ENCODE measurements around the gene E2F8.

E2F8 gene

GRCh38 chr11:19220903-19221724 lies 19.6 kb downstream of the E2F8 start:
- Mint-ChIP-seq H3K4me3 (no peak overlapping the region), H3K27me3 (peaks cover 6% of the 10 kb centered on the region), H3K27ac (no peak overlapping the region), H3K4me1 (ENCODE audit: low read depth) (no peaks in the 10 kb centered on the region), H3K9me3 (no peaks in the 10 kb centered on the region), H3K36me3 (ENCODE audit: low read depth) (peaks cover 21% of the 10 kb centered on the region)
- no peak for DNase-seq

GRCh38 chr11:19218786-19219460 lies 21.8 kb downstream of the E2F8 start:
- no peak for DNase-seq

GRCh38 chr11:19218216-19218615 lies 22.5 kb downstream of the E2F8 start:
- H3K4me1 Mint-ChIP-seq (ENCODE audit: low read depth) = no peaks in the 10 kb centered on the region
- H3K9me3 Mint-ChIP-seq = no peaks in the 10 kb centered on the region
- peaks cover 19% of the 10 kb centered on the region for H3K27me3 Mint-ChIP-seq
- H3K36me3 Mint-ChIP-seq (ENCODE audit: low read depth) = no peaks in the 10 kb centered on the region
- H3K27ac Mint-ChIP-seq = no peak overlapping the region
- H3K4me3 Mint-ChIP-seq = no peak overlapping the region
- DNase-seq = no peak

More at GRCh38 chr11:19218786-19219460, 21.8 kb downstream of the E2F8 start:
- no peak overlapping the region for H3K4me3 Mint-ChIP-seq
- no peak overlapping the region for H3K27ac Mint-ChIP-seq
- H3K9me3 Mint-ChIP-seq = no peaks in the 10 kb centered on the region
- peaks cover 16% of the 10 kb centered on the region for H3K27me3 Mint-ChIP-seq
- no peaks in the 10 kb centered on the region for H3K4me1 Mint-ChIP-seq (ENCODE audit: low read depth)
- H3K36me3 Mint-ChIP-seq (ENCODE audit: low read depth) = peaks cover 4% of the 10 kb centered on the region

DNA sequence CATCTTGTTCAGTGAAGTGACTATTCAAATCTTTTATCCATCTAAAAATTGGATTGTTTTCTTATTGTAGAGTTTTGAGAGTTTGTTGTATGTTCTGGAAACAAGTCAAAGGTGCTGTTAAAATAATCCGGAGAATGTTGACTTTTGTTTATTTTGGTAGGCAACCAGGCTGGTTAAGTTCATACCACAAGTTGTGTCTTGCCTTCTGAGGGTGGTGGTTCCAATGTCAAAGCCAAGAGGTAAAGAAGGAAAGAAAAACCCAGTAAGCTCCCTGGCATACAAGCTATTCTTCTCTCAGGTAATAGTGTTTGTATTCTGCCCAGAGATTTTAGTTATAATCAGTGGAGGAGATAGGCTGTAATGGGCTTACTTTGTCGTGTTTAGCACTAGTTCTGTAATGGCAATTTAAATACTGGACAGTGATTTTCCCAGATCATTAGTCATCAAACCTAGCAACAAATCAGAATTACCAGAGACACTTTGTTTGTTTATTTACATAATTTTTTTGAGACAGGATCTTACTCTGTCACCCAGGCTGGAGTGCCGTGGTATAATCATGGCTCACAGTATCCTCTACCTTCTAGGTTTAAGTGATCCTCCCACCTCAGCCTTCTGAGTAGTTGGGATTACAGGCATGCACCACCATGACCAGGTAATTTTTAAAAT lies 23.9 kb downstream of the E2F8 start:
- H3K27ac Mint-ChIP-seq = no peak overlapping the region
- no peaks in the 10 kb centered on the region for H3K9me3 Mint-ChIP-seq
- no peak overlapping the region for H3K4me3 Mint-ChIP-seq
- H3K27me3 Mint-ChIP-seq = peaks cover 31% of the 10 kb centered on the region
- no peaks in the 10 kb centered on the region for H3K4me1 Mint-ChIP-seq (ENCODE audit: low read depth)
- DNase-seq = no peak
- no peaks in the 10 kb centered on the region for H3K36me3 Mint-ChIP-seq (ENCODE audit: low read depth)

GRCh38 chr11:19216021-19216420 lies 24.7 kb downstream of the E2F8 start:
- no peak for DNase-seq
- H3K27ac Mint-ChIP-seq = no peak overlapping the region
- H3K4me1 Mint-ChIP-seq (ENCODE audit: low read depth) = no peaks in the 10 kb centered on the region
- no peak overlapping the region for H3K4me3 Mint-ChIP-seq
- no peaks in the 10 kb centered on the region for H3K9me3 Mint-ChIP-seq
- peaks cover 33% of the 10 kb centered on the region for H3K27me3 Mint-ChIP-seq
- no peaks in the 10 kb centered on the region for H3K36me3 Mint-ChIP-seq (ENCODE audit: low read depth)

- no peaks in the 10 kb centered on the region for H3K4me1 Mint-ChIP-seq (ENCODE audit: low read depth)
- no peak overlapping the region for H3K4me3 Mint-ChIP-seq
- no peaks in the 10 kb centered on the region for H3K36me3 Mint-ChIP-seq (ENCODE audit: low read depth)
- H3K9me3 Mint-ChIP-seq = no peaks in the 10 kb centered on the region
- peaks cover 35% of the 10 kb centered on the region for H3K27me3 Mint-ChIP-seq
- H3K27ac Mint-ChIP-seq = no peak overlapping the region
- no peak for DNase-seq
Observed at GRCh38 chr11:19209617-19210370, 31.0 kb downstream of the E2F8 start.

DNA sequence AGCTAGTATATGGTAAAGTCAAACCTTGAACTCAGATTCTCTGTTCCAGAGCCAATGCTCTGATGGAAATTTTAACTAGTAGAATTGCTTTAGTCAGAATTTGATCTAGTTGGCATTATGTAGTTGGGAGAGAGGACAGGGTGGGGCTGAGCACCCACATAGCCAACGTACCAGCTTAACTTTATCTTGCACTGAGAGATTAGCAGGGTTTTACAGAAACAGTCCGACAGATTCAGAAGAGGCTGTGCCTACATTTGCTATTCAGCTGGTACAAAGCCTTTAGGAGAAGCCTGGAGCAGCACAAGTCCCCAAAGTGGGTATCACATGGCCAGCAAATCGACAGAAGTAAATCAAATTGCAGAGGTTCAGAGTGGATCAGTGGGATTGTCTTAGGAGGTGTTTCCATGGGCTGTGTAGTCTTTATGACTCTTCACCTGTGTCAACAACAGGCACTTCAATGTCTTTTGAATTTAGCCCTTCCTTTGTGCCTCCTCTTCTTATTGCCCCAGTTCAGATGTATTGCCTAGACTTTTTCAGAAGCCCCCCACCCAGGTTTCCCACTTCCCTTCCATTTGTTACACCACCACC lies 31.7 kb downstream of the E2F8 start:
- no peak overlapping the region for H3K27ac Mint-ChIP-seq
- H3K36me3 Mint-ChIP-seq (ENCODE audit: low read depth) = no peaks in the 10 kb centered on the region
- no peaks in the 10 kb centered on the region for H3K4me1 Mint-ChIP-seq (ENCODE audit: low read depth)
- no peak overlapping the region for H3K4me3 Mint-ChIP-seq
- H3K9me3 Mint-ChIP-seq = no peaks in the 10 kb centered on the region
- H3K27me3 Mint-ChIP-seq = peaks cover 29% of the 10 kb centered on the region
- DNase-seq = no peak

DNA sequence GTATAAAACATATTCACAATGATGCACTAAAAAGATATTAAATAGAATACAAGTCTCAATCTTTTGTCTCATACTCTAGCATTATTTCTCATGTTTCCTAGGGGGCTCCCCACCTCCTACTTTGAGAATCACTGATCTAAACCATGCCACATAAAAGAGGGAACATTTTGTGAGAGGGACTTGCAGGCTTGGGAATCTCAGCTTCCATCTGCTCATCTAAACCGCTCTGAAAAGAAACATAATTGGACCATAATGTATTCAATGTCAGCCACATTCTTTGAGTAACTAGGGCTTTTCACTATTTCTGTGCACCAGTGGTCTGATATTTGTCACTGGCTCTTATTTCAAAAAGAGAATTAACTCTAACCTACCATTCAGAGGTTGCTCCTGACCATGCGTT lies 32.6 kb downstream of the E2F8 start:
- Mint-ChIP-seq H3K4me1 (ENCODE audit: low read depth) (no peaks in the 10 kb centered on the region), H3K27me3 (peaks cover 25% of the 10 kb centered on the region), H3K4me3 (no peak overlapping the region), H3K36me3 (ENCODE audit: low read depth) (no peaks in the 10 kb centered on the region), H3K9me3 (no peaks in the 10 kb centered on the region), H3K27ac (no peak overlapping the region)
- DNase-seq = no peak

GRCh38 chr11:19204836-19205235 lies 35.9 kb downstream of the E2F8 start:
- no peak overlapping the region for H3K27ac Mint-ChIP-seq

DNA sequence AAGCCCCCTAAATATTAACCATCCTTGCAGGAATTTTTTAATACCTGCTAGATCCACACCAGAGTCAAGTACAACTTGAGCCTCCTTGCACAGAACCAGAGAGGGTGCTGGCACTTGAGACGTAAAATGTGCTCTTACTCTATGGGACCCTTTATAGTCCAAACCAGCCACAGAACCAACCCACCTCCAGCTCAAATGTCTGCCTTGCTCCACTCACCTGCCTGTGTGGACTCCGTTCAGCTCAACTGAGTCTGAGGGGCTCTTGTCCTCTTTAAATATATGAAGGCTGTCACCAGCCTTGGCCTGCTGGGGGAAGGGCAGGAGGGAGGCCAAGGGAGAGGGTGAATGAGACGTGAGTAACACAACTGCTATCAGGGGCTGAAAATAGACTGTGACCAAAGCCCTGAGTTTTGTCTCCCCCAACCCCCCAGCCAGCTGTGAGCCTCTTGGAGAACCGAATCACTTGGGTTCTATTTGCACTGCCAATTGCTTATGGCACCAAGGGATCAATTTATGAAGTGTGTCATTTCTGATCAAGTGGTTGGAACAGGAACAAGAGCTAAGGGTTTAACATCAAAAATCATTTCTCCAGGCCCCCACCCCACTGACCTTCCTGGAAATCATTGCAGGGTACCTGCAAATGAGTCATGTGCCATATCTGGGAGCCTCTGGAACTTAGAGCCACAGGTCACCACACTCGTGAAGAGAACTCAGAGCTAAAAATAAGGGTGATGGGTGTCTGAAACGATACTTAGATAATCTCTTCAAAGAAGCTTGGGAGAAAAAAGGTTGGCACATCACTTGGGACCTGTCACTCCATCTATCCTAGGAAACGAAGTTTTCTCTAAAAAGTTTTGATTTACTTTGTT lies 38.8 kb downstream of the E2F8 start, which contains the start of gene CSRP3:
CSRP3 (minus strand) TSS at position 247 of the 869 bp plus-strand sequence. CDS start 9,535 bp downstream, outside the sequence.
- H3K27ac Mint-ChIP-seq = no peak within 1 kb of the TSS
- H3K27me3 Mint-ChIP-seq = peaks cover 6% of the 10 kb centered on the region
- DNase-seq = no peak
- H3K9me3 Mint-ChIP-seq = no peaks in the 10 kb centered on the region
- H3K4me1 Mint-ChIP-seq (ENCODE audit: low read depth) = no peaks in the 10 kb centered on the region
- no peaks in the 10 kb centered on the region for H3K36me3 Mint-ChIP-seq (ENCODE audit: low read depth)
- H3K4me3 Mint-ChIP-seq = no peak within 1 kb of the TSS

More at GRCh38 chr11:19204836-19205235, 35.9 kb downstream of the E2F8 start:
- peaks cover 17% of the 10 kb centered on the region for H3K27me3 Mint-ChIP-seq
- no peaks in the 10 kb centered on the region for H3K36me3 Mint-ChIP-seq (ENCODE audit: low read depth)
- no peaks in the 10 kb centered on the region for H3K9me3 Mint-ChIP-seq
- no peak for DNase-seq
- H3K4me3 Mint-ChIP-seq = no peak overlapping the region
- H3K4me1 Mint-ChIP-seq (ENCODE audit: low read depth) = no peaks in the 10 kb centered on the region

DNA sequence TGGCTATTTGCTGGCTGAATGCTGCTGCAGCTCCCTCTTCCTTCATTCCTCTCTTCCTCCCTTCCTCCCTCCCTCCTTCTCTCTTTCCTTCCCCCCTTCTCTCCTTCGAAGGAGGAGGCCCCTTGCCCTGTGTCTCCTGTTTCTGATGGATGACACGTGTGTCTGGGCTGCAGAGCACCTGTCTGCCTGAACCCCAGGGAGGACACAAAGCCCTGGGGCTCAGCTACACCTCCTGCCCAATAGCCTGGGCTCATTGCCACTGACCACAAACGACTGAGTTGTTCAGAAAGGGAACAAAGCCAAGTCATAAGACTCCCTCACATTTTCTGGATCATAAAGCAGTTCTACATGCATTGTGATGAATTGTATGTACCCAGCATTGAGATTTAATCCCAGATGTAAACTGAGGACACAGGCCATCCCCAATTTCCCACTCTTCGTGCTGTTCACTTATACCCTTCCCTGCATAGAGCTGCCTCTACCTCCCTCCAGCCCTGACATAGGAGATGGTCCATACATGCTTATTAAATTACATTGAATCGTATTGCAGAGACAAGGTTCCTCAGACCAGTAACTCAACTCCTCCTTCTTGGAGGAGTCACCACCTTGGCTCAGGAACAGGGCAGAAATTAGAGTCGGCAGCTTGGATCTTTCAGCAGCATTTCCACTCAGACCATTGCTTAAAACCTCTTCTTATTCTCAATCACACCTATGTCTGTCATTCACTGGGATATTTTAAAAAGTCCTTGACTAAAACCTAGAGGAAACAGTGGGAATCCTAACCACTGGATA lies 40.1 kb downstream of the E2F8 start:
- no peaks in the 10 kb centered on the region for H3K9me3 Mint-ChIP-seq
- no peak overlapping the region for H3K27ac Mint-ChIP-seq
- no peaks in the 10 kb centered on the region for H3K4me1 Mint-ChIP-seq (ENCODE audit: low read depth)
- DNase-seq = no peak
- no peaks in the 10 kb centered on the region for H3K36me3 Mint-ChIP-seq (ENCODE audit: low read depth)
- H3K27me3 Mint-ChIP-seq = peaks cover 6% of the 10 kb centered on the region
- H3K4me3 Mint-ChIP-seq = no peak overlapping the region

- Mint-ChIP-seq H3K27me3 (peaks cover 6% of the 10 kb centered on the region), H3K36me3 (ENCODE audit: low read depth) (no peaks in the 10 kb centered on the region), H3K9me3 (no peaks in the 10 kb centered on the region), H3K4me1 (ENCODE audit: low read depth) (no peaks in the 10 kb centered on the region), H3K4me3 (no peak overlapping the region), H3K27ac (no peak overlapping the region)
- no peak for DNase-seq
Observed at GRCh38 chr11:19199771-19200170, 41.0 kb downstream of the E2F8 start.

- Mint-ChIP-seq H3K27ac (no peak overlapping the region), H3K4me3 (no peak overlapping the region), H3K36me3 (ENCODE audit: low read depth) (no peaks in the 10 kb centered on the region), H3K9me3 (no peaks in the 10 kb centered on the region), H3K4me1 (ENCODE audit: low read depth) (no peaks in the 10 kb centered on the region), H3K27me3 (peaks cover 6% of the 10 kb centered on the region)
- DNase-seq = no peak
Observed at GRCh38 chr11:19199048-19199447, 41.7 kb downstream of the E2F8 start.
